Lower leg skin (tissue), 4 donors: Measurements from ENCODE around the gene PDGFC. TPM values are rescaled to one million over a fixed set of nuclear protein-coding genes. Genes with fewer than 3 reads are reported as not detected.

Experiments used
- DNase-seq, 2 donors: peaks; one replicate each; pipeline ENCODE4 v3.0.0-alpha.2; 2019; ENCODE audit warnings: low spot score in 2 of 2
- H3K4me3 ChIP-seq: fragments of 200-600 bp; sonication (generic); 2 replicates; pipeline ENCODE4 v1.5.1; 2017; ENCODE audit warnings: mild to moderate bottlenecking, low read depth; ENCODE audit not compliant: poor library complexity, severe bottlenecking
- POLR2A ChIP-seq, 2 donors: fragments of 450-650 bp; IDR thresholded peaks; one replicate each; pipeline ENCODE4 v1.6.1; 2016 to 2017; ENCODE audit warnings: antibody characterized with exemption in 2 of 2, mild to moderate bottlenecking in 1 of 2, moderate library complexity in 1 of 2
- WGBS, 2 donors: methylation state at CpG; one replicate each; pipeline ENCODE4 v1.1.5; 2018; 5-methylcytosine and 5-hydroxymethylcytosine counted together
- intact Hi-C: fragments of 100-400 bp; cut with DNase I; formaldehyde crosslinking; loops from one replicate; pipeline ENCODE4 v1.15.0; 2023; ENCODE audit warnings: low total_unique reads
- total RNA-seq, 4 donors: library from RNA; depleted of rRNA; stranded (reverse); fragments of >200 nt; gene quantifications; one replicate each; pipeline ENCODE4 v1.1.0, GENCODE V29; 2016
- TF ChIP-seq, protein P1 (sequence below), 3 donors: fragments of 450-650 bp; IDR thresholded peaks; one replicate each; pipeline ENCODE4 v1.5.1; 2016; ENCODE audit warnings: antibody characterized with exemption in 3 of 3, mild to moderate bottlenecking in 3 of 3, moderate library complexity in 2 of 3

Gene PDGFC
- total RNA-seq, 4 donors from 2014 or later, result 18.9 to 24.4 (median 21.0) TPM

- H3K4me3 ChIP-seq, result no peak overlapping the region
- 72 to 85% methylated on average over 3 of the region's 3 CpGs for WGBS, 2 donors
- TF ChIP-seq, protein P1, sequence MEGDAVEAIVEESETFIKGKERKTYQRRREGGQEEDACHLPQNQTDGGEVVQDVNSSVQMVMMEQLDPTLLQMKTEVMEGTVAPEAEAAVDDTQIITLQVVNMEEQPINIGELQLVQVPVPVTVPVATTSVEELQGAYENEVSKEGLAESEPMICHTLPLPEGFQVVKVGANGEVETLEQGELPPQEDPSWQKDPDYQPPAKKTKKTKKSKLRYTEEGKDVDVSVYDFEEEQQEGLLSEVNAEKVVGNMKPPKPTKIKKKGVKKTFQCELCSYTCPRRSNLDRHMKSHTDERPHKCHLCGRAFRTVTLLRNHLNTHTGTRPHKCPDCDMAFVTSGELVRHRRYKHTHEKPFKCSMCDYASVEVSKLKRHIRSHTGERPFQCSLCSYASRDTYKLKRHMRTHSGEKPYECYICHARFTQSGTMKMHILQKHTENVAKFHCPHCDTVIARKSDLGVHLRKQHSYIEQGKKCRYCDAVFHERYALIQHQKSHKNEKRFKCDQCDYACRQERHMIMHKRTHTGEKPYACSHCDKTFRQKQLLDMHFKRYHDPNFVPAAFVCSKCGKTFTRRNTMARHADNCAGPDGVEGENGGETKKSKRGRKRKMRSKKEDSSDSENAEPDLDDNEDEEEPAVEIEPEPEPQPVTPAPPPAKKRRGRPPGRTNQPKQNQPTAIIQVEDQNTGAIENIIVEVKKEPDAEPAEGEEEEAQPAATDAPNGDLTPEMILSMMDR (IDR thresholded peaks at IDR 0.05), result no peak
- TF ChIP-seq POLR2A (IDR thresholded peaks at IDR 0.05), result no peak
- no peak for DNase-seq
- intact Hi-C loops, result loop anchor here (10.0 kb wide), 1 partner anchor 479 kb away; no protein-coding TSS in a partner anchor
Observed at GRCh38 chr4:156963419-156963818, 8.2 kb downstream of the PDGFC start.

GRCh38 chr4:156962528-156962974, 9.0 kb downstream of the PDGFC start:
- no peak overlapping the region for H3K4me3 ChIP-seq
- DNase-seq, result peak in 1 of 2 donors; percentile 89
- 40 to 44% methylated on average over 3 of the region's 3 CpGs for WGBS, 2 donors
- TF ChIP-seq, protein P1 (IDR thresholded peaks at IDR 0.05), result no peak
- TF ChIP-seq POLR2A (IDR thresholded peaks at IDR 0.05), result no peak
- intact Hi-C loops, result loop anchor here (10.0 kb wide), 1 partner anchor 478 kb away; no protein-coding TSS in a partner anchor

DNA sequence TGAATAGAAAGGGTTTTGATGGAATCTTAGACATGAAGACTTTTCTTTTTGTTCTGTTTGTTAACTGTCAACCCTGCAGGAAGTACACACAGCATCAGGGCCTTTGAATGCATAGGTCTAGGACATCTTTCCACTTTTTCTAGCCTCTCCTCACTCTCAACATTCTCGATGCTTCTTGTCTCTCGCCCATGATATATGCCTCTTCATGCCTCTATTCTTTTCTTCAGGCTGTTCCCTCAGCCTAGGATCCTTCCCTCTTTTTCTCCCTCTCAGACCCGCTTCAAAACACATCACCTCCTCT, 9.6 kb downstream of the PDGFC start:
- H3K4me3 ChIP-seq, result no peak overlapping the region
- intact Hi-C loops, result loop anchor here (10.0 kb wide), 1 partner anchor 477 kb away; no protein-coding TSS in a partner anchor
- TF ChIP-seq POLR2A (IDR thresholded peaks at IDR 0.05), result no peak
- TF ChIP-seq, protein P1 (IDR thresholded peaks at IDR 0.05), result no peak
- 63 to 77% methylated on average over 3 of the region's 3 CpGs for WGBS, 2 donors
- DNase-seq, result no peak

DNA sequence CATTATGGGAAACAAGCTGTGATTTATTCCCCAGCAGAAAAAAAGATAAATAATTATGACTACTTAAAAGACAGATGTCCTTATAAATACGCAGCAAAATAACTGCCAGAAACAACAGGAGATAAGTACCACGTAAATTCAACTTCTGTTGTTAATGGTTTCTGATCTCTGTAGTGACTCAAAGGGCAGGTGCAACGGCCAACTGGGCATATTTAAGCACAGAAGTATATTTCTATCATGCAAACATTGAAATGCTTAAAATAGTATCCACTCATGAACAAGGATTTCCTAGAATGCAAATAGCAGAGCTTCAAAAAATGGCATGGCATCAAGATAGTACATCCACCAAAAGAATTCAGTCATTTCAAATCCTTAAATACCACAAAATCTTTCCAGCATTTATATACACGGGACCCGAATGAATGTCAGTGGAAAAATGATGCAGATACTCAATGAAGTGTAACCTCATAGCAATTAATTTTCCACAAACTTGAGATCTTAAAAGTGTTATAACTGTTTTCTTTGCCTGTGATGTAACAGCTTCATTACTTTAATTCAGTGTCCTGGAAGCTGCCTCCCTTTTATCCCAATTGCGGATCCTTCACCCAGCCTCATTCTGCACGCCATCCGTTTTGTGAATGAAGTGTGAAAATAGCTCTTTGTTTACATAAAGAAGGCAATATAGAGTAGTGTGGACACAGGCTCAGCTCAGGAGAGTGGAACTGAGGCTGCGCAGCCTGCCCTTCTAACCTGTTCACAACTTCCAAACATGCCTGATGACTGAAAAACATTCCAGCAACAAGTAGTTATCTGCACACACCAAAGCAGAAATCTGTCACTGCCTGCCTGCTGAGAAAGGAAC, 10.2 kb downstream of the PDGFC start:
- intact Hi-C loops, result loop anchor here (10.0 kb wide), 1 partner anchor 477 kb away; no protein-coding TSS in a partner anchor
- TF ChIP-seq POLR2A (IDR thresholded peaks at IDR 0.05), result no peak
- TF ChIP-seq, protein P1 (IDR thresholded peaks at IDR 0.05), result no peak
- WGBS, 2 donors, result 62% methylated on average over 9 of the region's 9 CpGs
- DNase-seq, result no peak
- no peak overlapping the region for H3K4me3 ChIP-seq

- intact Hi-C loops, result no loop called here
- no peak overlapping the region for H3K4me3 ChIP-seq
- DNase-seq, result no peak
- WGBS, 2 donors, result 59 to 71% methylated on average over 3 of the region's 3 CpGs
- no peak for TF ChIP-seq POLR2A (IDR thresholded peaks at IDR 0.05)
Observed at GRCh38 chr4:156959298-156959702, 12.3 kb downstream of the PDGFC start.

DNA sequence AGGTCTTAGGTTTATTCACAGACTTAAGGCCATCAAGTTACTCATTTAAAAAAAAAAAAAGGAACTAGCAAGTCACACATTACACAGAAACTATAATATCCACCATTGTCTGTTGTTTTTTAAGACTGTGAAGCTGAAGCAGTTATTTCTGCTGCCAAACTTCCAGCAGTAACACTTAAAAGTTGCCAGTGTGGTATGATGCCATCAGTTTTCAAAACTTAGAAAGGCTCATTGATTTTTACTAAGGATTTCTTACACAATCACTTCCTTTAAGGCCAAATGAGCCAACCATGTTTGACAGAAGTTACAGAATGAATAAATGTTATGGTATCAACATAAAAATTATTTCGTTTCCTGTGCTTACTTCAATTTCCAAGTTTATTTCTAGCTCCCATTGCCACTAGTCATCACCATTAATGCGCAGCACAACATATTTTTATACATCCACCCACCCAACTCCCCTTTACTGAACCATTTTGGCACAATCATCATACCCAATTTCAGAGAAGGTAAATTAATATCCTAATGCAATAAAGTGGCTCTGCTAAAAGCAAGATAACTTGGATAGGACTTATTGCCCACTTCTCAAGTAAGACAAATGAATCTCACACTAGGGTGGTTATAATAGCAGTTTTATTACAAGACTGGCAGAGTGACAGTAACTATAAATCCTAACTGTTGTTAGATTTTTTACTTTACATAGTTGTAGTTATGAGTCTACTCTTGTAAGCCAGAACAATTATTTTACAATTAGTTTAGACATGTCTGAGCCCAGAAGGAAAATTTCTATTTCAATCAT, 13.1 kb downstream of the PDGFC start:
- intact Hi-C loops, result no loop called here
- TF ChIP-seq, protein P1 (IDR thresholded peaks at IDR 0.05), result no peak
- no peak overlapping the region for H3K4me3 ChIP-seq
- no peak for DNase-seq
- 40 to 45% methylated on average over 2 of the region's 2 CpGs for WGBS, 2 donors
